CD4-positive, alpha-beta memory T cell (primary cell): ENCODE results near the gene DHFR. TPM values are rescaled to one million over a fixed set of nuclear protein-coding genes. Genes with fewer than 3 reads are reported as not detected.
A peak's percentile ranks its signal among the peaks of the same experiment; 100 is the strongest.

Source experiments
- CTCF ChIA-PET: fragments of 350-600 bp; sonication (Branson Sonifier 250); formaldehyde crosslinking; loops from one replicate; lab custom pipeline; 2021; ENCODE audit warnings: inconsistent platforms; ENCODE audit not compliant: partially characterized antibody; lab: Charles Lee
- POLR2A ChIA-PET: fragments of 350-600 bp; sonication (Branson Sonifier 250); formaldehyde crosslinking; loops from one replicate; lab custom pipeline; 2021; ENCODE audit not compliant: partially characterized antibody; lab: Charles Lee
- DNase-seq, 5 donors: peaks; one replicate each; pipeline versions ENCODE4 v3.0.0 to v3.0.0-alpha.2; 2020 to 2022; ENCODE audit warnings: mixed read lengths in 1 of 5
- H3K27ac ChIP-seq: one replicate; pipeline ENCODE4 v1.7.0; 2013; ENCODE audit warnings: low read depth, low read length
- H3K27me3 ChIP-seq: 2 replicates; pipeline ENCODE4 v1.7.0; 2013; ENCODE audit warnings: mild to moderate bottlenecking, low read length, moderate library complexity; ENCODE audit not compliant: insufficient read depth
- H3K36me3 ChIP-seq: 2 replicates; pipeline ENCODE4 v1.7.0; 2013; ENCODE audit warnings: mild to moderate bottlenecking, low read length, moderate library complexity; ENCODE audit not compliant: insufficient read depth
- H3K4me1 ChIP-seq: 2 replicates; pipeline ENCODE4 v1.7.0; 2013; ENCODE audit warnings: mild to moderate bottlenecking, low read length, moderate library complexity; ENCODE audit not compliant: insufficient read depth
- H3K4me3 ChIP-seq, 2 donors: one replicate each; pipeline ENCODE4 v1.7.0; 2013; ENCODE audit warnings: low read length in 2 of 2, mild to moderate bottlenecking in 1 of 2
- H3K9me3 ChIP-seq, 2 donors: one replicate each; pipeline ENCODE4 v1.7.0; 2013; ENCODE audit warnings: low read length in 2 of 2, control low read depth in 1 of 2; ENCODE audit not compliant: control insufficient read depth in 1 of 2
- H3K27ac Mint-ChIP-seq, 7 donors: one replicate each; pipeline ENCODE4 v1.8.0; 2020 to 2021; ENCODE audit warnings: mixed read lengths in 7 of 7, mild to moderate bottlenecking in 6 of 7, inconsistent platforms in 3 of 7, moderate library complexity in 3 of 7
- H3K27me3 Mint-ChIP-seq, 2 donors: one replicate each; pipeline ENCODE4 v1.8.0; 2020 to 2021; ENCODE audit warnings: mixed read lengths in 2 of 2
- H3K36me3 Mint-ChIP-seq, 2 donors: one replicate each; pipeline ENCODE4 v1.8.0; 2020 to 2021; ENCODE audit warnings: mixed read lengths in 2 of 2, inconsistent platforms in 1 of 2, mild to moderate bottlenecking in 1 of 2
- H3K4me1 Mint-ChIP-seq, 4 donors: one replicate each; pipeline ENCODE4 v1.8.0; 2020 to 2021; ENCODE audit warnings: mixed read lengths in 4 of 4, mild to moderate bottlenecking in 1 of 4
- H3K4me3 Mint-ChIP-seq, 8 donors: one replicate each; pipeline ENCODE4 v1.8.0; 2020 to 2021; ENCODE audit warnings: mixed read lengths in 8 of 8, mild to moderate bottlenecking in 7 of 8, moderate library complexity in 6 of 8, inconsistent platforms in 3 of 8
- H3K9me3 Mint-ChIP-seq, 8 donors: one replicate each; pipeline ENCODE4 v1.8.0; 2020 to 2021; ENCODE audit warnings: mixed read lengths in 8 of 8, mild to moderate bottlenecking in 5 of 8, inconsistent platforms in 3 of 8, moderate library complexity in 1 of 8
- intact Hi-C: fragments of 100-400 bp; cut with micrococcal nuclease; formaldehyde crosslinking; loops from one replicate; pipeline ENCODE4 v1.15.1; 2023
- polyA plus RNA-seq, 2 donors: library from polyadenylated mRNA; unstranded; fragments of 300-500 nt; fragmentation: Illumina TruSeq; gene quantifications; one replicate each; pipeline ENCODE4 v1.2.3, GENCODE V29; 2021
- total RNA-seq, 2 experiments: library from RNA; stranded (reverse); gene quantifications; one replicate each; pipeline ENCODE4 v1.2.3, GENCODE V29; 2021

DHFR gene
- total and polyA plus RNA-seq, 4 experiments from 2014 or later: 1.3 to 19.2 (median 10.1) TPM

DNA sequence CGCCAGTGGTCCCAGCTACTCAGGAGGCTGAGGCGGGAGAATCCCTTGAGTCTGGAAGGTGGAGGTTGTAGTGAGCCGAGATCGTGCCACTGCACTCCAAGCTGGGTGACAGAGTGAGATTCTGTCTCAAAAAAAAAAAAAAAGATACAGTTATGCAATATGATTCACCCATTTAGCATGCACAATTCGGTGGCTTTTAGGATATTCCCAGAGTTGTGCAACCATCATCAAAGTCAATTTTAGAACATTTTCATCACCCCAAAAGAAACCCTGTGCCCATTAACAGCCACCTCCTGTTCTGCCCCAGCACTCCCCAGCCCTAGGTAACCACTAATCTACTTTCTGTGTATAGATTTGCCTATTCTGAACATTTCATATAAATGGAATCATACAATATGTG is 4.3 kb upstream of the DHFR start:
- Mint-ChIP-seq H3K9me3 (peaks cover 0 to 4% (median 0%) of the 10 kb centered on the region in 8 donors), H3K27ac (peak overlapping the region in 1 of 7 donors; percentile 78), H3K36me3 (peaks cover 53 to 60% of the 10 kb centered on the region in 2 donors), H3K27me3 (no peaks in the 10 kb centered on the region), H3K4me1 (peaks cover 15 to 32% (median 28%) of the 10 kb centered on the region in 4 donors), H3K4me3 (no peak overlapping the region)
- ChIA-PET CTCF (interaction anchor here (2.3 kb wide), 1 partner anchor 13 kb away, joined by 7 read pairs; no protein-coding TSS in a partner anchor), POLR2A (no interaction called here)
- intact Hi-C loops: loop anchor here (10.0 kb wide), 3 partner anchors 306 to 1424 kb away; partner anchors contain the start of genes JMY, RASGRF2 and TENT2
- no peak for DNase-seq
- H3K4me1 ChIP-seq: peaks cover 18% of the 10 kb centered on the region
- H3K4me3 ChIP-seq: no peak overlapping the region
- no peaks in the 10 kb centered on the region for H3K9me3 ChIP-seq
- H3K27ac ChIP-seq: no peak overlapping the region
- H3K27me3 ChIP-seq: no peaks in the 10 kb centered on the region
- H3K36me3 ChIP-seq: peaks cover 25% of the 10 kb centered on the region

DNA sequence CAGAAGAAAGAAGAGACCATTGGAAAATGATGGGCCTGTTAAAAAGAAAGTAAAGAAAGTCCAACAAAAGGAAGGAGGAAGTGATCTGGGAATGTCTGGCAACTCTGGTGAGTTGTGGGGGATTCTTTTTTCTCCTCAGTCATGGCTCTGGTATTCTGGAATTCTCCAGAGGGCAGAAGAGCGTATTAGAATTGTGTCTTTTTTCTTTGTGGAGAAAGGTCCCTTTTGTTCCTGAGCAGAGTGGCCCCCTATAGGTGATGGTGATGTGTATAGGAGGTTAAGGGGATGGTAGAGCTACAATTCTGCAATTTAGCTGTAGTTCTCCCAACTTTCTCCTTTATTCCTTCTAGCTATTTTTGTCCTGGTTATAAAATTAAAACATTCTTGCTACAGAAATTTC is 1.6 kb upstream of the DHFR start:
- no peaks in the 10 kb centered on the region for H3K27me3 ChIP-seq
- H3K27ac Mint-ChIP-seq: peak overlapping the region in 5 of 7 donors; percentile 36 to 99 (median 68)
- H3K4me1 ChIP-seq: peaks cover 34% of the 10 kb centered on the region
- H3K4me3 ChIP-seq: no peak overlapping the region
- no peaks in the 10 kb centered on the region for H3K9me3 ChIP-seq
- intact Hi-C loops: loop anchor here (10.0 kb wide), 3 partner anchors 308 to 1422 kb away; partner anchors contain the start of genes JMY, RASGRF2 and TENT2
- CTCF ChIA-PET: interaction anchor here (1.2 to 3.2 kb wide), 4 partner anchors 10 to 564 kb away, joined by 3 to 23 read pairs (median 5); no protein-coding TSS in a partner anchor
- H3K27me3 Mint-ChIP-seq: no peaks in the 10 kb centered on the region
- peaks cover 17% of the 10 kb centered on the region for H3K36me3 ChIP-seq
- DNase-seq: no peak
- peak overlapping the region; percentile 6 for H3K27ac ChIP-seq
- H3K4me3 Mint-ChIP-seq: peak overlapping the region in 5 of 8 donors; percentile 29 to 97 (median 43)
- no peaks in the 10 kb centered on the region for H3K9me3 Mint-ChIP-seq
- POLR2A ChIA-PET: no interaction called here
- H3K36me3 Mint-ChIP-seq: peaks cover 46 to 50% of the 10 kb centered on the region in 2 donors
- peaks cover 20 to 41% (median 36%) of the 10 kb centered on the region in 4 donors for H3K4me1 Mint-ChIP-seq

DNA sequence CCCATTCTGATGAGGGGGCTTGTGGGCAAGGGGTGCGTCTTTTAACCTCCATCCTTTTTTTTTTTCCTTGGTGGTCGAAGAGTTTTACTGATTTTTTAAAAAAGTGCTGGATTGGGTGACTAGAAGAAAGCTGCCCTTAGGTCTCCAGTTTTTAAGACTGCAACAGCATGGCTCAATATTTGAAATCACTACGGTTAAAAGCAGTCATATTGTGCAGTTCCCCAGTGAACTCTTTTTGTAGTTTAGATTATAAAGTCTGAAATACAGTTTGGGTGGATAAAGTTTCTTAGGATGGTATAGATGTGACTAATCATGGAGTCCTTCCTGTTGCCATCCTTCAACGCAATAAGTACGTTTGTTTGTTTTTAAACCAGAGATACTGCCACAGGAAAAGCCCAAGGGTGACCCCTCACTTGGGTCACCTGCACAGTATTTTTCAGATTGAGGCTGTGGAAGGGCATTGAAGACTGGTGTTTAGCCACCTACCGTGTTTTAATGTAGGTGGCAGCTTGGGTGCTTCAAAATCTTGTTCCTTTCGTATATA is 520 bp upstream of the DHFR start:
- H3K27me3 Mint-ChIP-seq: no peaks in the 10 kb centered on the region
- H3K4me3 Mint-ChIP-seq: peak overlapping the region; percentile 86 to 97 (median 94)
- no peaks in the 10 kb centered on the region for H3K9me3 Mint-ChIP-seq
- H3K4me1 Mint-ChIP-seq: peaks cover 20 to 37% (median 32%) of the 10 kb centered on the region in 4 donors
- H3K36me3 Mint-ChIP-seq: peaks cover 38 to 39% of the 10 kb centered on the region in 2 donors
- Histone ChIP-seq H3K36me3 (peaks cover 13% of the 10 kb centered on the region), H3K4me1 (peaks cover 34% of the 10 kb centered on the region), H3K27ac (peak overlapping the region; percentile 67), H3K4me3 (peak overlapping the region; percentile 64 to 79), H3K27me3 (no peaks in the 10 kb centered on the region), H3K9me3 (no peaks in the 10 kb centered on the region)
- peak overlapping the region; percentile 86 to 99 (median 97) for H3K27ac Mint-ChIP-seq
- POLR2A ChIA-PET: interaction anchor here (0.6 to 2.1 kb wide), 8 partner anchors 17 to 1043 kb away, joined by 3 to 7 read pairs (median 4); partner anchors contain the start of genes TENT2, ZCCHC9 and ZFYVE16
- DNase-seq: no peak
- CTCF ChIA-PET: interaction anchor here (1.2 to 3.2 kb wide), 3 partner anchors 11 to 563 kb away, joined by 3 to 23 read pairs (median 7); no protein-coding TSS in a partner anchor
- intact Hi-C loops: loop anchor here (1.0 to 10.0 kb wide), 6 partner anchors 17 to 1421 kb away; partner anchors contain the start of genes JMY, RASGRF2, TENT2 and ZCCHC9

DNA sequence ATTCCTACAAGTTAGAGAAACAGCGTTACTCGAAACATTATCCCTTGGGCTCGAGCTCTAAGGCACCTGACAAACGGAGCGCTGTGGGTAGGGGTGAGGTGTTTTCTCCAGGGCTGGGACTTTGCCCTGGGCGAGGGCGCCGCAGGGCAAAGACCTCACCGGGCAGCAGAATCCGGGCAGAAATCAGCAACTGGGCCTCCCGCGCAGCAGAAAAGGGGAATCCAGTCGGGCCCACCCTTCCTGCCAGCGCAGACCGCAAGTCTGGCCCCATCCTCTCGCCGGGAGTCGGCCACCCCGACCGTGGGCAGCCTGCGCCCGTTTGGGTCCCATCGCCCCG is 761 bp downstream of the DHFR start:
- intact Hi-C loops: loop anchor here (1.0 to 10.0 kb wide), 5 partner anchors 166 to 1419 kb away; partner anchors contain the start of genes FAM151B, JMY, MTX3 and RASGRF2
- H3K4me3 Mint-ChIP-seq: peak overlapping the region; percentile 59 to 97 (median 82)
- peaks cover 20 to 32% (median 25%) of the 10 kb centered on the region in 4 donors for H3K4me1 Mint-ChIP-seq
- H3K4me3 ChIP-seq: peak overlapping the region; percentile 26 to 79
- H3K27ac Mint-ChIP-seq: peak overlapping the region; percentile 32 to 86 (median 47)
- H3K27ac ChIP-seq: peak overlapping the region; percentile 67
- DNase-seq: peak in 1 of 5 donors; percentile 50
- H3K27me3 Mint-ChIP-seq: no peaks in the 10 kb centered on the region
- H3K9me3 Mint-ChIP-seq: no peaks in the 10 kb centered on the region
- POLR2A ChIA-PET: interaction anchor here (1.0 to 2.1 kb wide), 6 partner anchors 15 to 664 kb away, joined by 3 to 7 read pairs (median 4); partner anchors contain the start of gene ZFYVE16
- H3K9me3 ChIP-seq: no peaks in the 10 kb centered on the region
- H3K4me1 ChIP-seq: peaks cover 34% of the 10 kb centered on the region
- H3K27me3 ChIP-seq: no peaks in the 10 kb centered on the region
- peaks cover 25 to 27% of the 10 kb centered on the region in 2 donors for H3K36me3 Mint-ChIP-seq
- CTCF ChIA-PET: interaction anchor here (3.2 kb wide), 1 partner anchor 19 kb away, joined by 23 read pairs; no protein-coding TSS in a partner anchor
- peaks cover 5% of the 10 kb centered on the region for H3K36me3 ChIP-seq

DNA sequence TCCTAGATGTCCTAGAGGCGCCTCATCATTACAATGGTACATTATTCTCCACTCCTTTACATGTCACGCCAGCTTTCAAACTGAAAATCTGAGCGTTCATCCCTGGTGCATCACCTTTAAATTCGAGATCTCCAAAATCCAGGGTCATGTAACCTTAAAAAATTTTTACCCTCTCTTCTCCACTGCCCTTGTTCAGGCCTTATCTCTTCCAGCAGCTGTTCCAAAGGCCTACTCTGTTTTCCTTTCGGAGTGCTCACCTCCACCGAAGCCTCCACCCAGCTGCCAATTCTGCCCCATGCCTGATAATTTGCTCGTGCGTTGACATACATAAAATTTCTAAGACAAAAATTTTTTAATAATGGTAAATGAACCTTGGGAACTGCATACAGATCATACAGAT is 1.3 kb downstream of the DHFR start:
- no peaks in the 10 kb centered on the region for H3K27me3 ChIP-seq
- CTCF ChIA-PET: no interaction called here
- peak overlapping the region; percentile 67 for H3K27ac ChIP-seq
- H3K4me3 ChIP-seq: peak overlapping the region in 1 of 2 donors; percentile 26
- Mint-ChIP-seq H3K4me3 (peak overlapping the region; percentile 59 to 97 (median 82)), H3K4me1 (peaks cover 20 to 32% (median 25%) of the 10 kb centered on the region in 4 donors), H3K27ac (peak overlapping the region in 6 of 7 donors; percentile 1 to 86 (median 54)), H3K27me3 (no peaks in the 10 kb centered on the region), H3K36me3 (peaks cover 27 to 28% of the 10 kb centered on the region in 2 donors), H3K9me3 (no peaks in the 10 kb centered on the region)
- peaks cover 5% of the 10 kb centered on the region for H3K36me3 ChIP-seq
- POLR2A ChIA-PET: interaction anchor here (1.2 to 1.9 kb wide), 2 partner anchors 15 to 19 kb away, joined by 3 to 6 read pairs; no protein-coding TSS in a partner anchor
- DNase-seq: no peak
- intact Hi-C loops: loop anchor here (5.0 to 10.0 kb wide), 4 partner anchors 311 to 1419 kb away; partner anchors contain the start of genes JMY, MTX3, RASGRF2 and TENT2
- peaks cover 34% of the 10 kb centered on the region for H3K4me1 ChIP-seq
- no peaks in the 10 kb centered on the region for H3K9me3 ChIP-seq

DNA sequence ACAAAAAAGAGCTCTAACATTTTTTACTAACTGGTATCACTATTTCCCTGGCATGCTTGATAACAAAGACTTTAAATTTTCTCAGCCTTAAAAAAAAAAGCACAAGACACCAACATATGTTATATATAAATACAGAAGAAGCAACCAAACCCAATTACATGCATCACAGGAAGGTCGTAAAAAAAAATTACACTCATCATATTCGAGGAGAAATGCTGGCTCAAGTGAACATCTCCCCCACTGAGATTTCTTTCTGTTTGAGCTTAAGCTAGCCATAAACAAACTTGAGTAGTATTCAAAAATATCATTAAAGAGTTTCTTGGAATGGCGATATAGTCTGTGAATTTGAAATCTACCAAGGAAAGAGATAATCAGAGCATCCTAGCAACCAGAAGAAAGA is 7.9 kb downstream of the DHFR start:
- Histone ChIP-seq H3K27me3 (no peaks in the 10 kb centered on the region), H3K9me3 (no peaks in the 10 kb centered on the region), H3K4me3 (no peak overlapping the region), H3K36me3 (peaks cover 14% of the 10 kb centered on the region), H3K4me1 (no peaks in the 10 kb centered on the region), H3K27ac (no peak overlapping the region)
- Mint-ChIP-seq H3K9me3 (peaks cover 0 to 2% (median 0%) of the 10 kb centered on the region in 8 donors), H3K4me3 (no peak overlapping the region), H3K27me3 (no peaks in the 10 kb centered on the region), H3K36me3 (peaks cover 44 to 45% of the 10 kb centered on the region in 2 donors), H3K27ac (peak overlapping the region in 1 of 7 donors; percentile 5), H3K4me1 (peaks cover 0 to 5% (median under 1%) of the 10 kb centered on the region in 4 donors)
- no peak for DNase-seq
- ChIA-PET POLR2A (no interaction called here), CTCF (no interaction called here)
- intact Hi-C loops: no loop called here

DNA sequence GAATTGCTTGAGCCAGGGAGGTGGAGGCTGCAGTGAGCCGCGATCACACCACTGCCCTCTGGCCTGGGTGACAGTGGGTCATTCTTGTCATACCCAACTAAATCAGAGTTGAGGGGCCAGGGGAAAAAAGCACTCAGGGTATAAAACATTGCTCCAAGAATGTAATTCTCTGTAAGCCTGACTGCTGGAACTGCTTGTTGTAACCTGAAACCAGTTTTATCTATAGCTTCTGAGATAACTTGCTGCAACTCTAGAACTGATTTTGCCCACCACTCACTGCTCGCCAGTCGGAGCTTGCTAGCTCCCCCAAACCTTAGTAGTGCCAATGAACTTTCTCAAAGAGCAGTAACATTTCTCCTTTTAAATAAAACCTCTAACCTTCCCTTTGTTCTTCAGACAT is 9.9 kb downstream of the DHFR start:
- Mint-ChIP-seq H3K4me3 (no peak overlapping the region), H3K36me3 (peaks cover 58 to 59% of the 10 kb centered on the region in 2 donors), H3K4me1 (peaks cover 0 to 8% (median under 1%) of the 10 kb centered on the region in 4 donors), H3K27me3 (no peaks in the 10 kb centered on the region), H3K27ac (no peak overlapping the region), H3K9me3 (peaks cover 0 to 2% (median 0%) of the 10 kb centered on the region in 8 donors)
- Histone ChIP-seq H3K27me3 (no peaks in the 10 kb centered on the region), H3K4me1 (no peaks in the 10 kb centered on the region), H3K27ac (no peak overlapping the region), H3K9me3 (no peaks in the 10 kb centered on the region), H3K4me3 (no peak overlapping the region), H3K36me3 (peaks cover 29% of the 10 kb centered on the region)
- no peak for DNase-seq
- ChIA-PET POLR2A (no interaction called here), CTCF (interaction anchor here (0.8 kb wide), 1 partner anchor 163 kb away, joined by 3 read pairs; no protein-coding TSS in a partner anchor)
- intact Hi-C loops: no loop called here
